GM19452 (cell line): ENCODE results near the gene NEU4.

Experiments used
- ATAC-seq: cut with Tn5 transposase; IDR thresholded peaks from one replicate; pipeline ENCODE4 v1.9.1; 2021; ENCODE audit not compliant: unreplicated experiment

The NEU4 gene

GRCh38 chr2:241862775-241863535, 54.0 kb downstream of the NEU4 start:
- ATAC-seq = no peak

DNA sequence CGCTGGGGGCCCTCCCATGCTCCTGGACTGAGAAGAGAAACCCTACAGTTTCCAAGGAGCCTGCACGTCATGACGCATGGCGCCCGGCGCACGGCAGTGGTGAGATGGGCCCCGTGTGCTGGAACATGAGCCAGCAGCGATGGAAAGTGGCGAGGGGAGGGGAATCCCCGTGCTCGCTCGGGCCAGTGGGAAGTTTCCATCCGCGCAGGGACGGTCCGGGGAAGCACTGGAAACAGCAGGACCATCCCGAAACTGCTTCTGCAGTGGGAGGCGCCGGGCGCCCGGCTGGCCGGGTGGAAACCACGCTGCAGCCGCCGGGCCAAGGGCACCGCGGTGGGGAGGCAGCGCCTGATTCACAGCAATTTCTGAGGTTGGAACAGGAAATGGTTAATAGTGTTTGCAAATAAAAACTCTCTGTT, 54.6 kb downstream of the NEU4 start:
- ATAC-seq = no peak

DNA sequence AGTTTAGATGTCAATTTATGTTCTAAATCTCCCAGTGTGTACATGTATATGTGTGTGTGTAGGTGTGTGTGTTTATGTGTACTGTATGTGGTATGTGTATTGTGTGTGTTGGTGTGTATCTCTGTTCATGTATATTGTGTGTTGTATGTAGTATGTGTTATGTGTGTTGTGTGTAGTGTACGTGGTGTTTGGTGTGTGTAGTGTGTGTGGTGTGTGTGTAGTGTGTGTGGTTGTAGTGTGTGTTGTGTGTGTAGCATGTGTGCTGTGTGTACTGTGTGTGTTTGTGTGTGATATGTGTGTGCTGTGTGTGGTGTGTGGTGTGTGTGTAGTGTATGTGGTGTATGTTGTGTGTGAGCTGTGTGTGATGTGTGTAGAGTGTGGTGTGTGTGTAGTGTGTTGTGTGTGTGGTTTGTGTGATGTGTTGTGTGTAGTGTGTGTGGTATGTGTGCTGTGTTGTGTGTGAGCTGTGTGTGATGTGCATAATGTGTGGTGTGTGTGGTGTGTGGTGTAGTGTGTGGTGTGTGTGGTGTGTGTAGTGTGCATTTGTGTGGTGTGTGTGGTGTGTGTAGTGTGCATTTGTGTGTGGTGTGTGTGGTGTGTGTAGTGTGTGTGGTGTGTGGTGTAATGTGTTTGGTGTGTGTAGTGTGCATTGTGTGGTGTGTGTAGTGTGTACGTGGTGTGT, 55.3 kb downstream of the NEU4 start:
- no peak for ATAC-seq

DNA sequence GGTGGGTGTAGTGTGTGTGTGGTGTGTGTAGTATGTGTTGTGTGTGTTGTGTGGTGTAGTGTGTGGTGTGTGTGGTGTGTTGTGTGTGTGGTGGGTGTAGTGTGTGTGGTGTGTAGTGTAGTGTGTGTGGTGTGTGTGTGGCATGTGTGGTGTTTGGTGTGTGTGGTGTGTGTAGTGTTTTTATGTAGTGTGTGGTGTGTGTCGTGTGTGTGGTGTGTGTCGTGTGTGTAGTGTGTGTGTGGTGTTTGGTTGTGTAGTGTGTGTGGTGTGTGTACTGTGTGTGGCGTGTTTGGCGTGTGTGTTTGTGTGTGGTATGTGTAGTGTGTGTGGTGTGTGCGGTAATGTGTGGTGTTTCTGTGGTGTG, 55.8 kb downstream of the NEU4 start:
- ATAC-seq = no peak

DNA sequence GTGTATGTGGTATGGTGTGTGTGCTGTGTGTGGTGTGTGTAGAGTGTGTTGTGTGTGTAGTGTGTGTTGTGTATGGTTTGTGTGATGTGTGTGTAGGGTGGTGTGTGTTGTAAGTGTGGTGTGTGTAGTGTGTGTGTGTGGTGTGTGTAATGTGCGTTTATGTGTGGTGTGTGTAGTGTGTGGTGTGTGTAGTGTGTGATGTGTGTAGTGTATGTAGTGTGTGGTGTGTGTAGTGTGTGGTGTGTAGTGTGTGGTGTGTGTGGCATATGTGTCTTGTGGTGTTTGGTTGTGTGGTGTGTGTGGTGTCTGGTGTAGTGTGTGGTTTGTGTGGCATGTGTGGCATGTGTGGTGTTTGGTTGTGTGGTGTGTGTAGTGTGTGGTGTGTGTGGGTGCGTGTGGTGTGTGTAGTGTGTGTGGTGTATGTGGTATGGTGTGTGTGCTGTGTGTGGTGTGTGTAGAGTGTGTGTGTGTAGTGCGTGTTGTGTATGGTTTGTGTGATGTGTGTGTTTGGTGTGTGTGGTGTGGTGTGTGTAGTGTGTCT, 56.5 kb downstream of the NEU4 start:
- no peak for ATAC-seq

DNA sequence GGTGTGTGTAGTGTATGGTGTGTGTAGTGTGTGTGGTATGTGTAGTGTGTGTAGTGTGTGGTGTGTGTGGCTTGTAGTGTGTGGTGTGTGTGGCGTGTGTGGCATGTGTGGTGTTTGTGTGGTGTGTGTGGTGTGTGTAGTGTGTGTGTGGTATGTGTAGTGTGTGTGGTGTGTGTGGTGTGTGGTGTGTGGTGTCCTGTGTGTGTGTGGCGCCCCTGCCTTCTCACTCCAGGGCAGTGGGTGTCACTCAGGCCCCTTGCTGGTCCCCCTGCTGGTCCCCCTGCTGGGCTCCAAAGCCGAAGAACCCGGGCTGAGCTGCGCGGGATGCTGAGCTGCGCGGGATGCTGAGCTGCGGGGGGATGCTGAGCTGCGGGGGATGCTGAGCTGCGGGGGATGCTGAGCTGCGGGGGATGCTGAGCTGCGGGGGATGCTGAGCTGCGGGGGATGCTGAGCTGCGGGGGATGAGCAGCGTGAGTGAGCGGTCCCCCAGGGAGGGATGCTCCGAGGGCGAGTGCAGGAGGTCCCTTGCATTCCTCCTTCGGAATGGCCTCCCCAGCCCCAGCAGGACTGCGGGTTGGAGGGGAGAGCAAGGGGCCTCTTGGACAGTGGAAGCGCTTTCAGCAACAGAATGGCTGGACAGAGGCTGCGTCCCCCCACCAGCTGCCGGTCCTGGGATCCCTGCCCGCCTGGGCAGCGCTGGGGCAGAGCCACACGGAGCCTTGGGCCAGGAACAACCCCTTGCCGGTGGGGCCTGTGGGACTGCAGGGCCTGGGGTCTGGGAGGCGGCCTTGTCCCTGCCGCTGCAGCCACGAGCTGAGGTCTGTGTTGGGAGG, 57.2 kb downstream of the NEU4 start:
- no peak for ATAC-seq
